GM08714 (cell line): ENCODE measurements around the gene FBXO31.
"Not testable (repeated sequence)": the region's sequence is repeated elsewhere in the genome, so short reads cannot be mapped to it uniquely, and the experiment has no call there.

Experiments used
- H3K4me3 ChIP-seq: fragments of 200-500 bp; sonication (Bioruptor generic); 2 replicates; pipeline ENCODE4 v1.5.1; 2014; ENCODE audit warnings: mild to moderate bottlenecking, low read length, inconsistent platforms
- ZNF274 ChIP-seq: IDR thresholded peaks from 2 replicates; pipeline ENCODE4 v1.6.1; 2012; ENCODE audit warnings: mild to moderate bottlenecking, low read depth, low read length

Gene FBXO31

DNA sequence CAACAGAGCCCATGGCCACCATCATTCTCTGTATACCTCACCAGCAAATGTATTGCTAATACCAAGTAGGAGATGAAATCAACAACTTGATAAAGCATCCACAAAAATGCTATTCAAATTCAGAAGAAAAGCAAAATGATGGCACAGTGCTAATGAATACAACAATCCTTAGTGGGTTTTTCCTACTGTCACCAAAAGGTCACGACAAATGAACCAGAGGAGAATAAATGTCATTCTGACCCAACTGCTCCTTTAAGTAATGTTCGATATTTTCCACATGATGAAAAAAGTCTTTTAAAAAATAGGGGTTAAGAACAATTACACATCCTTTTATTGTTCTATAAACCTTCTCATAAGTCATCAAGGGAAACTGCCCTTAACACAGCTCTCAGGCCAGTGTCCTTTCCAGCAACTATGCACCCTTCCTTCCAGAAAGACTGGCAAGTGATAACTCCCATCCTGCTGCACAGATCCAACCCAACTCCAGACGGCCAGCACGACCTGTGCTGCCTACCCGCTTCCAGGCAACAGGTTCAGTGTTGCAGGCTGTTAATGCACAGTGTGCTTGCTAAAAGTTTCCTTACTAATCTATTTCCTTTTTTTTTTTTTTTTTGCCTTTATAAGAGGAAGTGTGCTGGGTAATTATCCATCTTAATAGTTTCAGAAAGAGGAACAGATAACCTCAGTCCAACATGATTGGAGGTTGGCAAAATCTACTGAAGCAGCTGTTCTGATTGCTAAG, 15.4 kb downstream of the FBXO31 start:
- no peak for TF ChIP-seq ZNF274
- H3K4me3 ChIP-seq, result no peak overlapping the region

DNA sequence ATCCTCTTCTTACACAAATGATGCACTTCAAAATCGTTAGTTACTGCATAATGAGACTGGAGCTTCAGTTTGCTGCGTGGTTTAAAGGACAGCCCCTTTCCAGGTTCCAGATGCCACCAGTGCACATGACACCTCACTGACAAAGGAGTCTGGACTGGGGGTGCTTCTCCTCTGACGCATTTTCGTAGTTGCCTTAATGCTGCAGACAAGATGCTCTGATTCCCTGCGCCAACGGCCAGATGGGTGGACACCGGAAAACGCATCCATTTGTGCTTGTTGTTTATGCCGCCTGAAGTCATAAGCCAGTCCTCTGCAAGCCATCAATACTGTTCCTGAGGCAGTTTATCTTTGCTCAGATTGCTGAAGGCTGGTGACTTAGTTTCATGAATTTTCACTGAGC, 16.0 kb downstream of the FBXO31 start:
- no peak overlapping the region for H3K4me3 ChIP-seq
- no peak for TF ChIP-seq ZNF274

DNA sequence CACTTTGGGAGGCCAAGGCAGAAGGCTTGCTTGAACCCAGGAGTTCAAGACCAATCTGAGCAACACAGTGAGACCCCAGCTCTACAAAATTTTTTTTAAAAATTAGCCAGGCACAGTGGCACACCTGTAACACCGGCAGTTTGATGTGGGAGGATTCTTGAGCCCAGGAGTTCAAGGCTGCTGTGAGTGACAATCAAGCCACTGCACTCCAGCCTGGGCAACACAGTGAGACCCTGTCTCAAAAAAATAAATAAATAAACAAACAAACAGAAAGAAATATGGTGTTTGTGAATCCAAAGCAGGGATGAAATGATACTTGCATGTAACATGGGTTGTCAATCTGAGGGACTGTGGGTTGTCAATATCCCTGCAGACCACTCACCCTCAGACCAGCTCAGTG, 16.6 kb downstream of the FBXO31 start:
- no peak overlapping the region for H3K4me3 ChIP-seq
- TF ChIP-seq ZNF274, result no peak

DNA sequence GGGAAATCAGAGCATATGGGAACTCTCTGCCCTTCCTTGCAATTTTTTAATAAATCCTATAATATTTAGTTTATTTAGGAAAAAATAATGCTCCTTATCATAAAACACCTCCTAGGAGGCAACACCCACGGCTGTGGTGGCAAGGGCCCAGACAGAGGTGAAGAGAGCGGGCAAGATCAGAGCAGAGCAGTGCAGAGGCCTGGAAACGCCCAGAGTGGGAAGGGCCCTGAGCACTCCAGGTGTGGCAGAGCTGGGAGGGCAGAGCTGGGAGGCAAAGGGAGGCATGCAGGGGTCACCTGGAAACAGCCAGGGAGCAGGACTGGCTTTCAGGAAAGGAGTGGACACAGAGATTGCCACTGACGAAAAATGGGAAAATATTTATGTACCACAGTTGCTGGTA, 17.3 kb downstream of the FBXO31 start:
- H3K4me3 ChIP-seq, result no peak overlapping the region
- no peak for TF ChIP-seq ZNF274

DNA sequence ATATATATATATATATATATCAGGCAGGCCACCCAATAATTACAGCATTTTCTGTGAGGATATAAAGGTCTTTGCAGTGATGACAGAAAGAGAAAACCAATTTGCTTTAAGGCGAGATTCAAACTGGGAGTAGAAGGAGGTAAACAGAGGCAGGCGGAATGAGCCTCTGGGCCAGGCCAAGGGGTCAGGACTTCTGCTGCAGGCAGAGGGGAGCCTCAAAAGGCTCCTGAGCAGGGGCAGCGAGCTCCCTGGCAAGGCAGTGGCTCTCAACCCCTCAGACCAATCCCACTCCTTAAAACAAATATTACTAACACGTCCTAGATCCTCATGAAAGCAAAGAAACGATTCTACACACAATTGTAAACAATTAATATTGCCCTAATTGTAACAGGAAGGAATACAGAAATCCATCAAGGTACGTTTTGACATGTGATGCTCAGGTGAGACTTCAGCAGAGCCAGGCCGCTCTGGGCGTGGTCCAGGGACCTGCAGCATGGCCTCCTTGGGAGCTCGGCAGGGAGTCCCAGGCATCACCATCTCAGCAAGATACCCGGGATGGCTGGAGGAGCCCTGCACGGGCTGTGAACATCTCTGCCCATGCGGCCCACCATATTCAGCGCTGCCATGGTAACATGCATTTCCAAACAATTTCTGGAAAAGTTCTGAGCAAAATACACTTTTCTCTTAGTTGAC, 18.4 kb downstream of the FBXO31 start:
- no peak for TF ChIP-seq ZNF274
- no peak overlapping the region for H3K4me3 ChIP-seq

DNA sequence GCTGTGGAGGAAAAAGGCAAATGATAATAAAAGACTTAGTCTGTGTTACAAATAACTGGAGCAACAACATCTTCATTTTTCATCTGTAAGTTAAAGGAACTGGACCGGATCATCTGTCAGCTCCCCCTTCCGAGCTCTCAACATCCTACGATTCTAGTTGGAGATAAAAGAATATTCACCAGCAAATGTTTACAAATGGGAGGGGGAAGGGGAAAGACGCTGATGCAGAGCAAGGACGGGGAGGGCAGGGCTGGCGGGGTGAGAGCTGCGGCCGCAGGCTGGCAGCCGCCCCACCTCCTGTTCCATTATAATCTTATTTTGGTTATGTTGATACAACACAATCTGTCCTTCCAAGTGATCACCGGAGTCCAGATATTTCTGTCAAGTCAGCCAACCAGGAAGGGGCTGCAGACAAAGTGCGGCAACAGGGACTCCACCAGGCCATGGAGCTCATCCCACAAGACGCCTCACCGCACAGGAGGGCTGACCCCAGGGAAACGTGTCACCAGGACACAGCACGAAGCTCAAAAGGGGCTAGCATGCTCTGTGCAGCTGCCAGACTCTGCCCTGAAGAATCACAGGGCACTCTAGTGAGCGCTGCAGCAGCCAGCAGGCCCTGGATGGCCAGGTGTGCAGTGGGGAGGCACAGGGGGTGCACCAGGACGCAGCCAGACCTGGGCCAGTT, 19.7 kb downstream of the FBXO31 start:
- no peak overlapping the region for H3K4me3 ChIP-seq
- no peak for TF ChIP-seq ZNF274

DNA sequence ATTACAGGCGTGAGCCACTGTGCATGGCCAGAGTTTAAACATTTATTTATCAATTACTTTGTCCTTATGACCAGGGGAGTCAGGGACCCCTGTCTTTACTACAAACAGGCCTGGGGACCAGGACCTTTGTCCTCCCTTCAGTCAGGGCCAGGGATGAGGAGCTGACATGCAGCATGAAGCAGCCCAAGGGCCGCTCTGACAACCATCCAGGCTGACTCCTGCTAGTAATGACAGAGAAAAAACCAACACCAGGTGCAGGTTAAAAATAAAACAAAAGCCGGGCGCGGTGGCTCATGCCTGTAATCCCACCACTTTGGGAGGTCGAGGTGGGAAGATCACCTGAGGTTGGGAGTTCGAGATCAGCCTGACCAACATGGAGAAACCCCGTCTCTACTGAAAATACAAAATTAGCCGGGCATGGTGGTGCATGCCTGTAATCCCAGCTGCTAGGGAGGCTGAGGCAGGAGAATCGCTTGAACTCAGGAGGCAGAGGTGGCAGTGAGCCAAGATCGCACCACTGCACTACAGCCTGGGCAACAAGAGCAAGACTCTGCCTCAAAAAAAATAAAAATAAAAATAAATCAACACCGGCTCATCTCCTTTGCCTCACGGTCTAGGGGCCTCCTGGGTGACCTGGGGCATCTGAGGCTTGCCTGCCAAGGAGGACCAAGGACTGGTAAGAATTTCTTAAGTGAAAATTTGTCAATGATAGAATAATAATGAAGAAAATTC, 20.6 kb downstream of the FBXO31 start:
- not testable (repeated sequence) for H3K4me3 ChIP-seq

DNA sequence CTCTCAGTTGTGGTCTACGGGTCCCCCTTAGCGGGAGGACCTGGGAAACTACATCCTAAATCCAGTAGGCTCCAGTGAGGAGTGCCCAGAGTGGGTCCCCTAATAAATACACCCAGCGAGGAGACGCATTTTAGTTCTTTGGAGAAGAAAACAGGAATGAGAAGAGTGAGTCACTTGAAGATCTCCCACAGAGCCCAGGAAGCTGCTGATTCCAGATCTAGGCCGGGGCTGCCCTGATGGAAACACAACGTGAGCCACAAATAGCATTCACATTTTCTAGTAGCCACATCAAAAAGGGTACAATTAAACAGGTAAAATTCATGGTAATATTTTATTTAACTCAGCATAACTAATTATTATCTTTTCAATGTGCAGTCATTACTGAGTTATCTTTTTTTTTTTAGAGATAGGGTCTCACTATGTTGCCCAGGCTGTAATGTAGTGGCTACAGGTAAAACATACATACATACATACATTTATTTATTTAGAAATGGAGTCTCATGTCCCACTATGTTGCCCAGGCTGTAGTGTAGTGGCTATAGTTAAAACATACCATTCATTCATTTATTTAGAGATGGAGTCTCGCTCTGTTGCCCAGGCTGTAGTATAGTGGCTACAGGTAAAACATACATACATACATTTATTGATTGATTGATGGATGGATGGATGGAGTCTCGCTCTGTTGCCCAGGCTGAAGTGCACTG, 21.5 kb downstream of the FBXO31 start:
- no peak overlapping the region for H3K4me3 ChIP-seq
- no peak for TF ChIP-seq ZNF274

DNA sequence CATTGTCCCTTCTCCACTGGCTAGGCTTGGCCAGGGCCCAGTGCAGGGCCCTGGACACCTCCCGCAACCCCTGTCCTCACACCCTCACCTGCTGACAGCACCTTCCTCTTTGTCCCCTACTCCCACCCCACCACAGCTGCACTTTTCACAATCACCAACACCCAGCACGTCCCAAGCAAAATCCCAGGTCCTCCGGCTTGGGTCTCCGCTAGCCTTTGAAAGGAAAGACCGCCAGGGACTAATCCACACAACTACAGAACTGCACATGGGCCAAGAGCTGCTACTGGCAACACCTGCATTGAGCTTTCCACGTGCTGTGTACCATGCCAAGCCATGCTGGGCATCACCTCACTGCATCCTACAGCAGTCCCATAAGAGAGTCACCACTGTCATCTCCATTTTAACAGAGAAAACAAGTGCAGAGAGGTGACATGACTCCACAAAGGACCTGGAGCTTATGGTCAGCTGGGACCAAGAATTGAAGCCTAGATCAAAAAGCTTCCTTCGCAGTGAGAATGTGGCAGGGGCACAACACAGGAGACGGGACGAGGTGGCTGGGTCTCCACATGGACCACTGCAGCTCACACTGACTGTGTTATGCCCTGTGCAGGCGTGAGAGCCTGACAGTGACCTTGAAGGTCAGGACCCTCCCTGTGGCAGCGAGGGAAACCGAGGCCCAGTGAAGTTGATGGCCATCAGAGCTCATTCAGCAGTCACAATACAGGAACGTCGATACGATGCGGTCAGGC, 22.5 kb downstream of the FBXO31 start:
- no peak overlapping the region for H3K4me3 ChIP-seq
- no peak for TF ChIP-seq ZNF274

DNA sequence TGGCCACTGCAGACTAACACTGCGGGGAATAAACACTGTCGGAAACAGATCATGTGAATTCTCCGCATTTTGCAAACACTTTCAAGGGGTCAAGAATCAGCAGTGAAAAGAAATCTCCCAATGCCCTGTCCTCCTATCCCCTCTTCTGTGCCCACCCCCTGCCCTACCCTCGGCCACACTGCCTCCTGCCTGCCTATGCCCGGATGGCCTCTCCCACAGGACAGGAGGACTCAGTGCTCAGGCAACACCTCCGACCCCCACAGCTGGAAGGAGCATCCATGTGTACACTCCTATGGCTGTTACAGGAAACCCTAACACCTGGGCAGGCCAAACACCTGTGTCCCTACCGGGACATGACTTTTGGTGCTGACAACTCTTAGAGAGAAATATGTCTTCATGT, 24.5 kb downstream of the FBXO31 start:
- no peak overlapping the region for H3K4me3 ChIP-seq
- no peak for TF ChIP-seq ZNF274

DNA sequence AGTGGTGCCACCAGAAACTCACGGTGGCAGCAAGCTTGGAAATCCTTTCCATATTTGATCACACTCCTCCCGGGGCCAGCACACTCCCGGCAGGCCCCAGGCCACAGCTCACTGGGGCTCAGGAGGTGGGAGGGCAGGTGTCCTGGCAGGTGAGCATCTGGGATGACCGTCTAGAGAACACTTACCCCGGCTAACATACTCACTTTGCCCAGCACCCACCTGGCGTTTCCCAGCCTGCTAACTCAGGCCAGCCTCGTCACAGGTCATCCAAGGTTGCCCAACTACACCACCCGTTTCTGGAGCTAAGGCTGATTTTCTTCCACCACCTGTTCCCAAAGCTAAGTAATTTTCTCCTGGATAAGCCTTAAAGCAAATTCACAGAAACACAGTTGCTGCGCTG, 24.9 kb downstream of the FBXO31 start:
- no peak for TF ChIP-seq ZNF274
- H3K4me3 ChIP-seq, result no peak overlapping the region

DNA sequence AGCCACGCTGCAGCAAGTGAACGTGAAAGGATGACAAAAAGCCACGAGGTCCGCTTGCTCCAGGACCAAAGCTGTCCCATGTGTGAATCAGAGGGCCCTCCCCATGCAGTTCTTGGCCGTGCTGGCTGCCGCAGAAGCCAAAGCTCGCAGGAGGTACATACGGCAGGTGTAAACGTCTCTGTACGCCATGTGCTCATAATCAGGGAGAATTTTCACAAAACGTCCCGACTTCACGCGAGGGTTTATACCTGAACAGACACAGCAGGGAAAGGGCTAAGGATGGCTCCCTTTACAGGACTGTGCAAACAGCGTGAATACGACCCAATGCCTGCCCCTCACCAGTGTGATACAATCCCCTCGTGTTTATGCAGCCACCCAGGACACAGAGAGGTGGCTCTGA, 25.3 kb downstream of the FBXO31 start:
- TF ChIP-seq ZNF274, result no peak
- no peak overlapping the region for H3K4me3 ChIP-seq

DNA sequence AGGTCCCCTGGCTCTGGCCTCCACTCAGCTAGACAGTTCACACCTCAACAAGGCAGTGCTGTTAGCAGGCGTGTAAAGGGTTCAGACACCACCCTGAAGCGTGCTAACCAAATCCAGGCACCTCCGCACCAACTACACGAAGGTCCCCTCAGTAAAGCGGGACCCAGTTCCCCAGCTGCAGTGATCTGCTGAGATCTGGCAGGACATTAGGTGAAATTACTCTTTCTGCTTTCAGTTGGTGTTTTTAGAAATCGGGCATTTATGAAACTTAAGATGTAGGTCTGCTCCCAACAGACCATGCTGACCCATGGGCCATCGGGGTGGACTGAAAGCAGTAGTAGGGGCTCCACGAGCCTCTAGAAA, 27.1 kb downstream of the FBXO31 start:
- H3K4me3 ChIP-seq, result no peak overlapping the region
- no peak for TF ChIP-seq ZNF274
